HG03064 (cell line): Measurements from ENCODE around the gene KHDC4.
"Not testable (repeated sequence)": the region's sequence is repeated elsewhere in the genome, so short reads cannot be mapped to it uniquely, and the experiment has no call there.

Source experiments
- ATAC-seq: cut with Tn5 transposase; IDR thresholded peaks from one replicate; pipeline ENCODE4 v1.9.1; 2021; ENCODE audit warnings: low read depth; ENCODE audit not compliant: unreplicated experiment

The KHDC4 gene

GRCh38 chr1:155942578-155943141 is 8.4 kb upstream of the KHDC4 start:
- ATAC-seq, result no peak

- ATAC-seq, result no peak
These were observed 7.8 kb upstream of the KHDC4 start for GRCh38 chr1:155941845-155942531.

- ATAC-seq, result no peak
These were observed 7.0 kb upstream of the KHDC4 start, which contains the start of gene RXFP4 for GRCh38 chr1:155940993-155941844. Gene RXFP4 (plus strand): TSS chr1:155941638. CDS start chr1:155941710, 72 bp downstream.

GRCh38 chr1:155940482-155940992 is 6.3 kb upstream of the KHDC4 start:
- ATAC-seq, result no peak

GRCh38 chr1:155938220-155938627 is 4.0 kb upstream of the KHDC4 start:
- no peak for ATAC-seq

GRCh38 chr1:155934936-155935590 is 850 bp upstream of the KHDC4 start:
- no peak for ATAC-seq

- ATAC-seq, result no peak
These were observed 569 bp downstream of the KHDC4 start for GRCh38 chr1:155933591-155934096.

- no peak for ATAC-seq
These were observed 1.7 kb downstream of the KHDC4 start for GRCh38 chr1:155932487-155932886.

- no peak for ATAC-seq
These were observed 2.1 kb downstream of the KHDC4 start for GRCh38 chr1:155932081-155932480.

- no peak for ATAC-seq
These were observed 2.7 kb downstream of the KHDC4 start for GRCh38 chr1:155931332-155932038.

GRCh38 chr1:155930725-155931124 is 3.5 kb downstream of the KHDC4 start:
- ATAC-seq, result not testable (repeated sequence)

- ATAC-seq, result no peak
These were observed 5.2 kb downstream of the KHDC4 start for GRCh38 chr1:155929057-155929456.

- ATAC-seq, result no peak
These were observed 8.7 kb downstream of the KHDC4 start for GRCh38 chr1:155925506-155925905.

- no peak for ATAC-seq
These were observed 13.5 kb downstream of the KHDC4 start for GRCh38 chr1:155920717-155921116.

GRCh38 chr1:155919801-155920200 is 14.4 kb downstream of the KHDC4 start:
- ATAC-seq, result no peak

GRCh38 chr1:155918660-155919059 is 15.6 kb downstream of the KHDC4 start:
- ATAC-seq, result no peak

- ATAC-seq, result no peak
These were observed 20.1 kb downstream of the KHDC4 start for GRCh38 chr1:155913969-155914757.

- ATAC-seq, result no peak
These were observed 22.1 kb downstream of the KHDC4 start for GRCh38 chr1:155912056-155912536.
